ENCODE data around the gene ADGRD1.

- TF ChIP-seq NR2C2 (CRISPR knock-in tag; IDR thresholded peaks at IDR 0.05) = no peak
- TF ChIP-seq, protein P1, sequence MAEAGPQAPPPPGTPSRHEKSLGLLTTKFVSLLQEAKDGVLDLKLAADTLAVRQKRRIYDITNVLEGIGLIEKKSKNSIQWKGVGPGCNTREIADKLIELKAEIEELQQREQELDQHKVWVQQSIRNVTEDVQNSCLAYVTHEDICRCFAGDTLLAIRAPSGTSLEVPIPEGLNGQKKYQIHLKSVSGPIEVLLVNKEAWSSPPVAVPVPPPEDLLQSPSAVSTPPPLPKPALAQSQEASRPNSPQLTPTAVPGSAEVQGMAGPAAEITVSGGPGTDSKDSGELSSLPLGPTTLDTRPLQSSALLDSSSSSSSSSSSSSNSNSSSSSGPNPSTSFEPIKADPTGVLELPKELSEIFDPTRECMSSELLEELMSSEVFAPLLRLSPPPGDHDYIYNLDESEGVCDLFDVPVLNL (CRISPR knock-in tag; IDR thresholded peaks at IDR 0.05; ENCODE audit: borderline replicate concordance, low read depth) = no peak
- no peak for TF ChIP-seq CTCF (IDR thresholded peaks at IDR 0.05)
- TF ChIP-seq FOXP1 (CRISPR knock-in tag; IDR thresholded peaks at IDR 0.05; ENCODE audit: borderline replicate concordance) = no peak
- no peak for TF ChIP-seq MYBL2 (CRISPR knock-in tag; IDR thresholded peaks at IDR 0.05)
- TF ChIP-seq ELF4 (CRISPR knock-in tag; IDR thresholded peaks at IDR 0.05; ENCODE audit: low read depth) = no peak
- no peak for TF ChIP-seq FOXK1 (CRISPR knock-in tag; IDR thresholded peaks at IDR 0.05)
- TF ChIP-seq, protein P2, sequence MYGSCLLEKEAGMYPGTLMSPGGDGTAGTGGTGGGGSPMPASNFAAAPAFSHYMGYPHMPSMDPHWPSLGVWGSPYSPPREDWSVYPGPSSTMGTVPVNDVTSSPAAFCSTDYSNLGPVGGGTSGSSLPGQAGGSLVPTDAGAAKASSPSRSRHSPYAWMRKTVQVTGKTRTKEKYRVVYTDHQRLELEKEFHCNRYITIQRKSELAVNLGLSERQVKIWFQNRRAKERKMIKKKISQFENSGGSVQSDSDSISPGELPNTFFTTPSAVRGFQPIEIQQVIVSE (CRISPR knock-in tag; IDR thresholded peaks at IDR 0.05; ENCODE audit: borderline replicate concordance) = no peak
- TF ChIP-seq ZNF121 (CRISPR knock-in tag; IDR thresholded peaks at IDR 0.05) = no peak
- TF ChIP-seq ZSCAN18 (CRISPR knock-in tag; IDR thresholded peaks at IDR 0.05) = no peak
- no peak for TF ChIP-seq ZBTB21 (CRISPR knock-in tag; IDR thresholded peaks at IDR 0.05; ENCODE audit: borderline replicate concordance)
- no peak for TF ChIP-seq ATF3 (CRISPR knock-in tag; conservative IDR thresholded peaks at IDR 0.05)
- no peak for TF ChIP-seq MAX (CRISPR knock-in tag; IDR thresholded peaks at IDR 0.05)
Measured at GRCh38 chr12:131176926-131177325, 223.2 kb downstream of the ADGRD1 start.

Data from WTC11 (cell line).